Calu3 (cell line): ENCODE measurements around the gene KLHL15. TPM values are rescaled to one million over a fixed set of nuclear protein-coding genes. Genes with fewer than 3 reads are reported as not detected.

ENCODE experiments used
- BruUV-seq: library from RNA; stranded (reverse); fragments of 400-500 nt; replicated peaks from 2 replicates; lab custom pipeline; 2021; lab: Mats Ljungman, UMichigan
- CTCF ChIA-PET: fragments of 300-600 bp; sonication (Branson Sonifier 250); formaldehyde crosslinking; loops from one replicate; lab custom pipeline; 2022; ENCODE audit warnings: antibody characterized with exemption; lab: Charles Lee
- DNase-seq: peaks from one replicate; pipeline ENCODE4 v3.0.0; 2022
- H3K27ac Mint-ChIP-seq: one replicate; pipeline ENCODE4 v1.8.0; 2022; ENCODE audit warnings: mixed read lengths; ENCODE audit not compliant: unreplicated experiment
- H3K27me3 Mint-ChIP-seq: one replicate; pipeline ENCODE4 v1.8.0; 2022; ENCODE audit warnings: mixed read lengths; ENCODE audit not compliant: unreplicated experiment
- H3K36me3 Mint-ChIP-seq: one replicate; pipeline ENCODE4 v1.8.0; 2022; ENCODE audit warnings: mild to moderate bottlenecking, moderate library complexity, mixed read lengths; ENCODE audit not compliant: insufficient read depth, unreplicated experiment
- H3K4me1 Mint-ChIP-seq: one replicate; pipeline ENCODE4 v1.8.0; 2022; ENCODE audit warnings: mild to moderate bottlenecking, low read depth, mixed read lengths; ENCODE audit not compliant: unreplicated experiment
- H3K4me3 Mint-ChIP-seq: one replicate; pipeline ENCODE4 v1.8.0; 2022; ENCODE audit warnings: mild to moderate bottlenecking, low read depth, moderate library complexity, mixed read lengths; ENCODE audit not compliant: unreplicated experiment
- H3K9me3 Mint-ChIP-seq: one replicate; pipeline ENCODE4 v1.8.0; 2022; ENCODE audit warnings: low read depth, mixed read lengths; ENCODE audit not compliant: unreplicated experiment
- intact Hi-C: fragments of 100-400 bp; cut with micrococcal nuclease; formaldehyde crosslinking; loops from one replicate; pipeline ENCODE4 v1.10.0; 2022; ENCODE audit not compliant: unreplicated experiment
- total RNA-seq: library from RNA; stranded (reverse); gene quantifications from 2 replicates; pipeline ENCODE4 v1.2.3, GENCODE V29; 2022
- TF ChIP-seq, protein P1 (sequence below): fragments of 200-600 bp; IDR thresholded peaks from one replicate; pipeline ENCODE4 v1.8.0; 2022; ENCODE audit warnings: antibody characterized with exemption; ENCODE audit not compliant: unreplicated experiment

Gene KLHL15
- total RNA-seq, 1 experiment from 2014 or later = 4.7 TPM

DNA sequence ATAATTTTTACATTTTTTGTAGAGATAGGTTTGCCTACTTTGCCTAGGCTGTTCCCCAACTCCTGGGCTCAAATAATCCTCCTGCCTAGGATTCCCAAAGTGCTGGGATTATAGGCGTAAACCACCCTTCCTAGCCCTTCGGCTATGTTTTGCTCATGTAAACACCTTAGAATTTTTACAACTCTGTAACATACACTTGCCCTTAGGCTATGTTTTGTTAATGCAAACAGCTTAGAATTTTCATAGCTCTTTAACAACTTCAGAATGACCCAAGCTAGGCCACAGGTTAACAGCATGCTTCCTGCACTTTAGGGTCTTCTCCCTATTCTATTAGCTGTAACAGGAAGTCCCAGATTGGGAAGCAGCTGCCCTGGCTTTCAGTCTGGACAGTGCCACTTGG lies 24.2 kb downstream of the KLHL15 start:
- BruUV-seq = no TSS peak
- intact Hi-C loops = no loop called here
- H3K27ac Mint-ChIP-seq = no peak overlapping the region
- no peaks in the 10 kb centered on the region for H3K36me3 Mint-ChIP-seq
- DNase-seq = no peak
- H3K9me3 Mint-ChIP-seq = no peaks in the 10 kb centered on the region
- CTCF ChIA-PET = no interaction called here
- no peak overlapping the region for H3K4me3 Mint-ChIP-seq
- no peaks in the 10 kb centered on the region for H3K27me3 Mint-ChIP-seq
- TF ChIP-seq, protein P1, sequence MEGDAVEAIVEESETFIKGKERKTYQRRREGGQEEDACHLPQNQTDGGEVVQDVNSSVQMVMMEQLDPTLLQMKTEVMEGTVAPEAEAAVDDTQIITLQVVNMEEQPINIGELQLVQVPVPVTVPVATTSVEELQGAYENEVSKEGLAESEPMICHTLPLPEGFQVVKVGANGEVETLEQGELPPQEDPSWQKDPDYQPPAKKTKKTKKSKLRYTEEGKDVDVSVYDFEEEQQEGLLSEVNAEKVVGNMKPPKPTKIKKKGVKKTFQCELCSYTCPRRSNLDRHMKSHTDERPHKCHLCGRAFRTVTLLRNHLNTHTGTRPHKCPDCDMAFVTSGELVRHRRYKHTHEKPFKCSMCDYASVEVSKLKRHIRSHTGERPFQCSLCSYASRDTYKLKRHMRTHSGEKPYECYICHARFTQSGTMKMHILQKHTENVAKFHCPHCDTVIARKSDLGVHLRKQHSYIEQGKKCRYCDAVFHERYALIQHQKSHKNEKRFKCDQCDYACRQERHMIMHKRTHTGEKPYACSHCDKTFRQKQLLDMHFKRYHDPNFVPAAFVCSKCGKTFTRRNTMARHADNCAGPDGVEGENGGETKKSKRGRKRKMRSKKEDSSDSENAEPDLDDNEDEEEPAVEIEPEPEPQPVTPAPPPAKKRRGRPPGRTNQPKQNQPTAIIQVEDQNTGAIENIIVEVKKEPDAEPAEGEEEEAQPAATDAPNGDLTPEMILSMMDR = no peak
- H3K4me1 Mint-ChIP-seq = no peaks in the 10 kb centered on the region

DNA sequence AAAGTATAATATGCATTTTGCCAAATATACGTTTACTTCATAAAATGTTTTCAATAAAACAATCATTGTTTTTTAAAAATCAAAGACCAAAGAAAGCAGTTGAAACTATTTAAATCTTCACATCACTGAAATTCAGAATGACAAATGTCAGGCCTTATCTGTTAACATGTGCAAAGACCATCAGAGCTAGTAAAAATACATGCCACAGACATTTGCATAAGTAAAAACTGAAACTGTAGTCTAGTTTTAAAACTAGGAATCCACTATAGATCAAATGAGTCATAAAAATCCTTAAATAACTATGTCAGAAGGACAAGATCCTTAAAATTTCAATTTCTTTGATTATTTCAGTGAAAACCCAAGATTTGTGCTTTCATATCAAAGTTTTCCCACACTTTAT lies 24.8 kb downstream of the KLHL15 start:
- DNase-seq = no peak
- no peaks in the 10 kb centered on the region for H3K27me3 Mint-ChIP-seq
- TF ChIP-seq, protein P1 = no peak
- H3K4me3 Mint-ChIP-seq = no peak overlapping the region
- CTCF ChIA-PET = no interaction called here
- H3K9me3 Mint-ChIP-seq = no peaks in the 10 kb centered on the region
- H3K27ac Mint-ChIP-seq = no peak overlapping the region
- H3K4me1 Mint-ChIP-seq = no peaks in the 10 kb centered on the region
- no peaks in the 10 kb centered on the region for H3K36me3 Mint-ChIP-seq
- intact Hi-C loops = no loop called here
- BruUV-seq = no TSS peak

DNA sequence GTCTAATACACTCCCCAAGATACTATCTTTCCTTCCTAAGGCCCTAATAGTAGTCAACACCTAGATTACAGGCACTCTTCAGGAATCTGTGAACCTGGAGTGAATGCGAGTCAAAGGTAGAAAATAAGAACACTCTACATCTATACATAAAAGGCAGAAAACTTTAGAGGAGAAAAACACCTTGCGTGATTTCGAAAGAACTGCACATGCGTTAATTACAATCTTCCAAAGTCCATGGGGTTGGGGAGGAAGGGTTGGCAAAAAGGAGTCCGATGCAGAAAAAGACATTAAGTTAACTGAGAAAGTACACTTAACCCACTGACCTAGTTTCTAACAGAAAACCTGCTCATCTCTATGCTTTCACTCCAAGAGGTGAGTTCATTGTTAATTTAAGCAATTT lies 27.3 kb downstream of the KLHL15 start:
- H3K4me1 Mint-ChIP-seq = no peaks in the 10 kb centered on the region
- CTCF ChIA-PET = no interaction called here
- H3K9me3 Mint-ChIP-seq = no peaks in the 10 kb centered on the region
- H3K4me3 Mint-ChIP-seq = no peak overlapping the region
- TF ChIP-seq, protein P1 = no peak
- BruUV-seq = no TSS peak
- no peak overlapping the region for H3K27ac Mint-ChIP-seq
- no peaks in the 10 kb centered on the region for H3K27me3 Mint-ChIP-seq
- no peaks in the 10 kb centered on the region for H3K36me3 Mint-ChIP-seq
- intact Hi-C loops = no loop called here
- DNase-seq = no peak

DNA sequence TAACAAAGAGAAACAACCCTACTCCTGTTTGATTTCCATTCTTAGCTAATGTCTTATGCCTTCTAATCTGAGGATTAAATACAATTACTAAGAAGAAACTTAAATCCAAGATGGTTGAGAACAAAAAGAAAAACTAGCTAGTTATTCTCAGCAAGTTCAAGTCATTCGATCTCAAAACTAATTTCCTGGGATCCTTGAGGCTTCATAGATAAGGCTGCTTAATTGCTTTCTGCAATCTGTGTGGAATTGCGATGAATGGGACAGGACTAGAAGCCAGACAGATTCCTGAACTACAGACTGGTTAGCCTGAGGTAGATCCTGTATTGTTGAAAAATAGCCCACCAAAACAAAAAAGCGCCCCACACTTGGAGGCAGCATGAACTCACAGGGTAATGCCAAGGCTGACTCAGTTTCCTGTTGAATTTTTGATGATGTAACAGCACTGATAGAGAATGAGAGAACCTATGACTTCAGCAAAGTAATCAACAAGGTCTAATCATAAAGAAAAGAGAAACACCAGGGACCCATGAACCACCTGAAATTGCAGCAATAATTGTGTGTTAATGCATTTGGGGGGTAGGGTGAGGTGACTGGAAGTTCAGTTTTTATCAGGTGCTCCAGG lies 33.9 kb downstream of the KLHL15 start:
- H3K27me3 Mint-ChIP-seq = no peaks in the 10 kb centered on the region
- H3K9me3 Mint-ChIP-seq = no peaks in the 10 kb centered on the region
- no peaks in the 10 kb centered on the region for H3K4me1 Mint-ChIP-seq
- intact Hi-C loops = no loop called here
- CTCF ChIA-PET = no interaction called here
- no peaks in the 10 kb centered on the region for H3K36me3 Mint-ChIP-seq
- TF ChIP-seq, protein P1 = no peak
- H3K4me3 Mint-ChIP-seq = no peak overlapping the region
- no peak overlapping the region for H3K27ac Mint-ChIP-seq
- DNase-seq = no peak
- no TSS peak for BruUV-seq
